GM12891 (cell line): ENCODE data around the gene KCNK3.

Source experiments
- PAX5 ChIP-seq: IDR thresholded peaks from 2 replicates; pipeline ENCODE4 v1.6.1; 2011; ENCODE audit warnings: low read length, moderate library complexity, mild to moderate bottlenecking; ENCODE audit not compliant: insufficient read depth, severe bottlenecking
- POLR2A ChIP-seq: IDR thresholded peaks from 2 replicates; pipeline ENCODE4 v1.6.1; 2011; ENCODE audit warnings: low read depth, low read length, control low read depth
- POLR2AphosphoS5 ChIP-seq: IDR thresholded peaks from 2 replicates; pipeline ENCODE4 v1.6.1; 2011; ENCODE audit warnings: low read depth, low read length, control low read depth
- TAF1 ChIP-seq: IDR thresholded peaks from 2 replicates; pipeline ENCODE4 v1.6.1; 2011; ENCODE audit warnings: low read depth, low read length, control low read depth

DNA sequence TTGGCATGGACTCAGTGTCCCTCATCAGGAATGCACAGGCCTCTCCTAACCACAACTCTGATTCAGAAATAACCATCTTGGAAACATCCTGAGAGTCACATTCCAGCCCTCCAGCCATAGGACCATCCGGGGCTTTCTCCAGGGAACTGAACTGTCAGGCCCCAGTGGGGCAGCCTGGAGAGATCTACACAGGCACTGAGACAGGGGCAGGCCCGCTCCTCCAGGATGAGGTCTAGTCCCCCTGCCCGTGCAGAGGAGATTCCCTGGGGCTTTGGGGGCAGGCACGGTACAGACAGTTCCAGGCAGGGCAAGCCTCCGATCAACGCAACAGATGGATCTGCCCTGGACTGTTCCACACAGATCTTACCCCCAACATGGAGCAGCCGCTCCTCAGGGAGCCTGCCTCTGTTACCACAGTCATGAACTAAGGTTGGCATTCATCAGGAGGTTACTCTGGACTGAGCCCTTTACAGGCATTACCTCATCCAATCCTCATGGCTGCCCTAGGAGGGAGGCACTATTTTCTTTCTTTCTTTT, 12.0 kb downstream of the KCNK3 start:
- no peak for TF ChIP-seq POLR2A
- no peak for TF ChIP-seq POLR2AphosphoS5
- no peak for TF ChIP-seq TAF1
- no peak for TF ChIP-seq PAX5
